Measurements from ENCODE around the gene OBSCN. TPM values are rescaled to one million over a fixed set of nuclear protein-coding genes. Genes with fewer than 3 reads are reported as not detected.

OBSCN gene
- total and polyA plus RNA-seq, 2 of the 4 experiments (the other 2 are of a cell fraction): 4.1 to 9.5 TPM

- POLR2A ChIA-PET (ENCODE audit: unreplicated experiment): no interaction called here
- no peak for ATAC-seq (ENCODE audit: low read depth)
- 90% methylated on average over 18 of the region's 48 CpGs; no CpG with 5 or more reads in 1 of the 2 experiments for WGBS, 2 experiments (ENCODE audit: extremely low coverage in 2 of 2, insufficient read length in 1 of 2)
Observed at GRCh38 chr1:228280106-228280901, 72.5 kb downstream of the OBSCN start.

More at GRCh38 chr1:228280106-228280901, 72.5 kb downstream of the OBSCN start:
- H3K4me2 ChIP-seq (ENCODE audit: low read depth, low read length): no peak overlapping the region
- no TSS peak for BruUV-seq (replicated peaks)
- H3K4me3 ChIP-seq (ENCODE audit: insufficient read depth, low read depth, low read length): no peak overlapping the region
- H3K18ac ChIP-seq (ENCODE audit: low read depth, low read length): no peak overlapping the region
- no peaks in the 10 kb centered on the region for H3K9me3 ChIP-seq (ENCODE audit: control insufficient read depth, insufficient read depth, low read length)
- no peaks in the 10 kb centered on the region for H3K9me1 ChIP-seq (ENCODE audit: insufficient read depth, low read length)
- H4K91ac ChIP-seq (ENCODE audit: insufficient read depth, low read depth, low read length): no peak overlapping the region
- H2AFZ ChIP-seq (replicated peaks; ENCODE audit: low read length, poor library complexity): no peak overlapping the region
- no peak overlapping the region for H2BK20ac ChIP-seq (ENCODE audit: low read depth, low read length)
- peaks cover 6% of the 10 kb centered on the region for H3K4me1 ChIP-seq (ENCODE audit: control insufficient read depth, insufficient read depth, low read length)
- no peak overlapping the region for H2BK15ac ChIP-seq (ENCODE audit: low read depth, low read length)
- H3K9ac ChIP-seq (ENCODE audit: low read depth, low read length): no peak overlapping the region
- H4K5ac ChIP-seq (ENCODE audit: low read depth, low read length): no peak overlapping the region
- TF ChIP-seq RFX5 (IDR thresholded peaks at IDR 0.05; ENCODE audit: low read depth, low read length) (no peak), CHD1 (IDR thresholded peaks at IDR 0.05; ENCODE audit: low read depth, low read length) (no peak), USF2 (IDR thresholded peaks at IDR 0.05; ENCODE audit: low read depth, low read length) (no peak), RAD21 (IDR thresholded peaks at IDR 0.05; ENCODE audit: low read length) (no peak), SMC3 (IDR thresholded peaks at IDR 0.05; ENCODE audit: low read depth, low read length) (no peak), MAZ (IDR thresholded peaks at IDR 0.05; ENCODE audit: borderline replicate concordance, low read depth, low read length) (no peak), NFE2L2 (IDR thresholded peaks at IDR 0.05; ENCODE audit: low read depth, low read length) (no peak), MXI1 (IDR thresholded peaks at IDR 0.05; ENCODE audit: borderline replicate concordance, low read depth, low read length) (no peak), CTCF (conservative IDR thresholded peaks at IDR 0.05; ENCODE audit: low read depth, low read length) (no peak), RCOR1 (IDR thresholded peaks at IDR 0.05; ENCODE audit: insufficient replicate concordance, low read length) (no peak), ELK1 (IDR thresholded peaks at IDR 0.05; ENCODE audit: borderline replicate concordance, low read depth, low read length) (no peak), POLR2A (IDR thresholded peaks at IDR 0.05; ENCODE audit: low read depth, low read length) (no peak), FOS (IDR thresholded peaks at IDR 0.05; ENCODE audit: low read depth, low read length) (no peak), MAFK (IDR thresholded peaks at IDR 0.05; ENCODE audit: low read depth, low read length) (no peak), CEBPB (IDR thresholded peaks at IDR 0.05; ENCODE audit: low read depth, low read length) (no peak), BHLHE40 (IDR thresholded peaks at IDR 0.05; ENCODE audit: low read depth, low read length) (no peak)
- H4K8ac ChIP-seq (ENCODE audit: low read depth in 2 of 2, low read length in 2 of 2): no peak overlapping the region
- no peak for DNase-seq
- H3K14ac ChIP-seq (replicated peaks; ENCODE audit: low read depth, low read length): no peak overlapping the region
- H3K4ac ChIP-seq (ENCODE audit: low read depth, low read length): no peak overlapping the region
- in situ Hi-C loops (cut with MboI; ENCODE audit: low sequenced_read_pairs): no loop called here
- intact Hi-C loops (cut with micrococcal nuclease): no loop called here
- no peaks in the 10 kb centered on the region for H3K27me3 ChIP-seq (ENCODE audit: control insufficient read depth, insufficient read depth, low read length)
- H2BK120ac ChIP-seq (ENCODE audit: low read depth, low read length): no peak overlapping the region
- CTCF ChIA-PET: no interaction called here
- H3K23ac ChIP-seq (ENCODE audit: low read depth, low read length): no peak overlapping the region
- no peak overlapping the region for H2BK5ac ChIP-seq (ENCODE audit: low read depth, low read length, poor library complexity, severe bottlenecking)
- no peak overlapping the region for H2AK5ac ChIP-seq (ENCODE audit: low read depth, low read length)
- H3K36me3 ChIP-seq (ENCODE audit: control insufficient read depth, insufficient read depth, low read length): peaks cover 57% of the 10 kb centered on the region
- H3K79me1 ChIP-seq (ENCODE audit: low read depth in 1 of 2, low read length in 2 of 2): peaks cover under 1 to 10% of the 10 kb centered on the region in 2 experiments; a peak in 2 of 4 replicates
- dilution Hi-C loops (cut with HindIII; ENCODE audit: low sequenced_read_pairs, unreplicated experiment): no loop called here
- H3K27ac ChIP-seq (ENCODE audit: insufficient read depth, low read length): no peak overlapping the region
- H4K20me1 ChIP-seq (ENCODE audit: insufficient read depth, low read length): no peaks in the 10 kb centered on the region
- no peak overlapping the region for H2AK9ac ChIP-seq (replicated peaks; ENCODE audit: low read depth, low read length, poor library complexity)
- H3K56ac ChIP-seq (ENCODE audit: extremely low read depth, insufficient read depth, low read length): no peak overlapping the region
